Uterus (tissue), 2 donors: ENCODE measurements around the gene SH3RF3.

ENCODE experiments used
- CTCF ChIP-seq, 4 experiments: fragments of 200-600 bp in 2 of 4; fragments of 450-650 bp in 2 of 4; sonication (generic) in 2 of 4; IDR thresholded peaks; one replicate each; pipeline ENCODE4 v1.5.1; 2016 to 2019; ENCODE audit warnings: antibody characterized with exemption in 4 of 4, mild to moderate bottlenecking in 2 of 4, moderate library complexity in 1 of 4
- POLR2A ChIP-seq, 2 donors: fragments of 450-650 bp; IDR thresholded peaks; one replicate each; pipeline ENCODE4 v1.6.1; 2016; ENCODE audit warnings: antibody characterized with exemption in 2 of 2, mild to moderate bottlenecking in 1 of 2, moderate library complexity in 1 of 2

- TF ChIP-seq CTCF (IDR thresholded peaks at IDR 0.05) (no peak), POLR2A (IDR thresholded peaks at IDR 0.05) (no peak)
These were observed 68.8 kb downstream of the SH3RF3 start for GRCh38 chr2:109197491-109198418.
